NCI-H82 treated with DMSO at 0.1 percent for 48 hours (cell line): ENCODE results near the gene YRDC.

ENCODE experiments used
- DNase-seq: peaks from one replicate; lab custom pipeline; 2025; ENCODE audit not compliant: unreplicated experiment; lab: John Stamatoyannopoulos, UW

YRDC gene, protein sequence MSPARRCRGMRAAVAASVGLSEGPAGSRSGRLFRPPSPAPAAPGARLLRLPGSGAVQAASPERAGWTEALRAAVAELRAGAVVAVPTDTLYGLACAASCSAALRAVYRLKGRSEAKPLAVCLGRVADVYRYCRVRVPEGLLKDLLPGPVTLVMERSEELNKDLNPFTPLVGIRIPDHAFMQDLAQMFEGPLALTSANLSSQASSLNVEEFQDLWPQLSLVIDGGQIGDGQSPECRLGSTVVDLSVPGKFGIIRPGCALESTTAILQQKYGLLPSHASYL

DNA sequence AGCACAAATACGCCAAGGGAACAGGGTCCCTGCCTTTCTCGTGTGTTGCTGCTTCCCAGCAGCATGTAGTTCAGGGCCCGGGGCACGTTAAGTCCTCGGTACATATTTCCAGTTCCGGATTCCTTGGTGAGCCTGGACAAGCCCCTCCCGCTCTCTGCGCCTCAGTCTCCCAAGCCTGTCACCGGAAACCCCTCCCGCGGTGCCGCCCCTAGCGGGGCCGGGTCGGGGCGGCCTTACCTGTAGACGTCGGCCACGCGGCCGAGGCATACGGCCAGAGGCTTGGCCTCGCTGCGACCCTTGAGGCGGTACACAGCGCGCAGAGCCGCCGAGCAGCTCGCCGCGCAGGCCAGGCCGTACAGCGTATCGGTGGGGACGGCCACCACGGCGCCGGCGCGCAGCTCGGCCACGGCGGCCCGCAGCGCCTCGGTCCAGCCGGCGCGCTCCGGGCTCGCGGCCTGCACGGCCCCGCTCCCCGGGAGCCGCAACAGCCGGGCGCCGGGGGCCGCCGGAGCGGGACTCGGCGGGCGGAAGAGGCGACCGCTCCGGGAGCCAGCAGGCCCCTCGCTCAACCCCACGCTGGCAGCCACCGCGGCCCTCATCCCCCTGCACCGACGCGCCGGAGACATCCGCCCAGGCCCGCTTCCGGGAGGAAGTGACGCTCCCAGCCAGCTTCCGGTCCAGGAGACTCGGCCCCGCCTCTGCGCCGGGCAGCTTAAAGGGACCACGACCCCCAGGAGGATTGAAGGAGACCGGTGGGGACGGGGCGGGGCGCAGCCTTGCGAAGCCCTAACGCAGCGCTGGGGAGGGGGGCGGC lies at the start of gene YRDC, which contains the start of gene C1orf122:
YRDC (minus strand) TSS at position 654 of the 814 bp plus-strand sequence; CDS start at position 626, 28 bp downstream.
C1orf122 (plus strand) TSS at position 236 of the 814 bp plus-strand sequence. CDS start 615 bp downstream, outside the sequence.
- DNase-seq, result peak; percentile 86

- no peak for DNase-seq
These were observed 46.4 kb upstream of the YRDC start for GRCh38 chr1:37854406-37854805.

DNA sequence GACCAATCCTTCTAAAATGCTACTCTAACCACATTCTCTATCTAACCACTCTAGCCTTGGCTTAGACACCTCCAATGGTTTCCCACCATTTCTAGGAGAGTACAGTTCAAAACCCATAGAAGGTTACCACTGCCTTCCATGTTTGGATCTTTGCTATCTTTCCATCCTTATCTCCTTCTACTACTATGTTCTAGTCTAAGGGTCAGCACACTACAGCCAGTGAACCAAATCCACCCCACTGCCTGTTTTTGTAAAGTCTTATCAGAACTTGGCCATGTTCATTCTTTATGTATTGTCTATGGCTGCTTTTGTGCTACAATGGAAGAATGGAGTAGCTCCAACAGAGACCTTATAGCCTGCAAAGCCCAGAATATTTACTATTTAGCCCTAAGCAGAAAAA lies 45.1 kb upstream of the YRDC start:
- DNase-seq, result no peak

DNA sequence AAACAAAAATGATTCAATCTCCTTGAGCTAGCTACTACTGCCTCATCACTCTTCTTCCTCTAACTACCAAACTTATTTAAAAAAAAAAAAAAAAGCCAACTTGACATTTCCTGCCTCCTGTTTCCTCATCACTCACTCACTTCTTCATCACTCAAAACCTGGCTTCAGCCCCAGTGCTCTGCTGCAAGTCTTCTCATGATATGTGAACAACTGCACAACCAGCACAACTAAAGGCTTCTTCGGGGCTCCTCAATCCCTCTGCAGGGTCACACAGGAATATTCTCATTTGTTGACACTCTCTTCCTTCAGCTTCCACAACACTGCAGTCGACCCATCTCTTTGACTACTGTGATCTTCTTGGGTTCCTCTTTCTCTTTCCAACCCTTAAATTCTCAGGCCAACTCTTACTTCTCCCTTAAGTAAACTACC lies 43.8 kb upstream of the YRDC start:
- no peak for DNase-seq

- DNase-seq, result no peak
These were observed 43.3 kb upstream of the YRDC start for GRCh38 chr1:37851262-37851661.

- no peak for DNase-seq
These were observed 42.4 kb upstream of the YRDC start for GRCh38 chr1:37850352-37850955.

- DNase-seq, result no peak
These were observed 41.5 kb upstream of the YRDC start for GRCh38 chr1:37849480-37849879.

- DNase-seq, result no peak
These were observed 38.8 kb upstream of the YRDC start for GRCh38 chr1:37846647-37847339.

GRCh38 chr1:37845786-37846185 lies 37.8 kb upstream of the YRDC start:
- DNase-seq, result no peak

GRCh38 chr1:37845049-37845646 lies 37.1 kb upstream of the YRDC start:
- DNase-seq, result no peak

GRCh38 chr1:37844536-37844935 lies 36.5 kb upstream of the YRDC start:
- DNase-seq, result no peak

GRCh38 chr1:37841652-37842051 lies 33.6 kb upstream of the YRDC start:
- no peak for DNase-seq

- DNase-seq, result no peak
These were observed 32.7 kb upstream of the YRDC start for GRCh38 chr1:37840711-37841110.

- DNase-seq, result no peak
These were observed 31.7 kb upstream of the YRDC start for GRCh38 chr1:37839676-37840075.

DNA sequence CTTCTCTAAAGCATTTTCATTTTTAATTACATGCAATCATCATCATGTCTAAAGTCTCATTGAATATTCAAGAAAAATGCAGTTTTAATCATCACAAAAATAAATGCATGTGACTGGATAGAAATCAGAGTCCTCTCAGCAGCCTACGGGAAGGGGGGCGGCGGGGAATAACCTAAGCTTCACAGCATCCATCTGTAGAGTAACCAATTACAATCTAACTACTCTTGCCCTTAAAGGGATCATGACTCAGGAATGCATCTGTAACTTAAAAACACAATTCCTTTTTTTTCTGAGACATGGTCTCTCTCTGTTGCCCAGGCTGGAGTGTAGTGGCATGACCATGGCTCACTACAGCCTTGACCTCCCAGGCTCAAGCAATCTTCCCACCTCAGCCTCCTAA lies 28.8 kb upstream of the YRDC start:
- no peak for DNase-seq

- DNase-seq, result no peak
These were observed 23.8 kb upstream of the YRDC start for GRCh38 chr1:37831809-37832208.

DNA sequence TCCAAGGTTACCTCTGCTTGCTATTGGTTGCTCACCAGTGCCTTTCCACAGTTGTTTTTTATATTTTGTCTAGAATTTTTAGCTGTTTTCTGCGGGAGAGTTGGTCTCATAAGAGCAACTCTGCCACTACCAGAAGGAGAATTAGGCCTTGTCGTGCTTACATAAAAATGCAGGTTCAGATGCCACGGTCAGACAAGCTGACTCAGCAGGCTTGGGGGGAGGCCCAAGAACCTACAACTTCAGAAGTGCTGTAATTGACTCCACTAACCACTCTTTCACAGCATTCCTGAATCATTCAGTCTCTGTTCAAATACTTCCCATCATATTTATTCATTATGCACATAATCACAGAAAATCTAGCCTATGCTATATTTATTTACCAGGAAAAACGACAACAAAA lies 23.1 kb upstream of the YRDC start:
- no peak for DNase-seq

DNA sequence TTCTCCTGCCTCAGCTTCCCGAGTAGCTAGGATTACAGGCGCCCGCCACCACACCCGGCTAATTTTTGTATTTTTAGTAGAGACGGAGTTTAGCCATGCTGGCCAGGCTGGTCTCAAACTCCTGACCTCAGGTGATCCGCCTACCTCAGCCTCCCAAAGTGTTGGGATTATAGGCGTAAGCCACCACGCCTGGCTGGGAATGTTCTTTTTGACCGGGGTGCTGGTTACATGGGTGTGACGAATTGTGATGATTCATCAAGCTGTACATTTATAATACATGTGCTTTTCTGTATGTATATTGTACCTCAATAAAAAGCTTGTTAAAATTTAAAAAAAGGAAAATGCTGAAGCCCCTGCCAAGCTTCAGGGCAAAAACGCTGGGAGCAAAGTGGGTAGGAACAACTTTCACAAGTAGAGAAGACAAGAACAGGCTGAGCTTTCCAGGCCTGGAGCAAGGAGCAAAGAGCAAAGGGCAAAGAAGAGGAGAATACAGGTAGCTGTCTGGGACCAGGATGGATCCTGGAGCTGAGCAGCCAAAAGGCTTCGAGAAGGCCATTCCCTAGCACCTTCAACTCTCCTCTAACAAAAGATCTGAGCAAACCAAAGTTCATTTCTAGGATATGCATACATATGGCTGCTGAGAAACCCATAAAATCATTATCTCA lies 20.5 kb upstream of the YRDC start:
- DNase-seq, result no peak

DNA sequence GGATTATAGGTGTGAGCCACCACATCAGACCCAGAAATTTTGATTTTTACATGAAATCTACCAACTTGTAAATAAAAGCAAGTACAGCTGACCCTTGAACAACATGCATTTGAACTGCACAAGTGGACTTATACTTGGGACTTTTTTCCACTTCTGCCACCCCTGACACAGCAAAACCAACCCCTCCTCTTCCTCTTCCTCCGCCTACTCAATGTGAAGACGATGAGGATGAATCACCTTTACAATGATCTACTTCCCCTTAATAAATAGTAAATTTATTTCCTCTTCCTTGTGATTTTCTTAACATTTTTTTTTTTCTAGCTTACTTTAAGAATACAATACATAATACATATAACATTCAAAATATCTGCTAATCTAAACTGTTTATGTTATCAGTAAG lies 17.5 kb upstream of the YRDC start:
- no peak for DNase-seq

- no peak for DNase-seq
These were observed 16.0 kb upstream of the YRDC start for GRCh38 chr1:37824001-37824400.
